Measurements from ENCODE around the gene ALDH7A1. TPM values are rescaled to one million over a fixed set of nuclear protein-coding genes. Genes with fewer than 3 reads are reported as not detected.

The ALDH7A1 gene
- total RNA-seq, 1 donor from 2014 or later = 90.6 TPM

DNA sequence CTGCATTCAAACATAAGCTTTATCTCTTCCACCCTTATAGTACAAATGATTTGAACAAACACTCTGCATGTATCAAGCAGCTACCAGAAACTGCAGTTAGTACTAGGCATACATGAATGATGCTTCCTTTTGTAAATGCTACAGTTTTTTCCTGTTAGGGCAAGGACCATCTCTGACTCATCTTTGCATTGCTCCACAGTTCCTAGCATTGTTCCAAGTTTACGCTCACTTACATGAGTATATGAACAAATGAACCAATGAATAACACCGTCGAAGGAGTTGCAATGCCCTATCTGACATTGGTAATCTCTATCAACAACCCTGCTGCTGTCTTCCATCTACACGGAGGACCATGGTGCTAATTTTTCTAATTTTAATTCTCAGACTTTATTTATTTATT is 2.1 kb upstream of the ALDH7A1 start:
- H3K9me3 ChIP-seq (ENCODE audit: insufficient read depth, low read depth, low read length) = no peaks in the 10 kb centered on the region
- H3K27me3 ChIP-seq (ENCODE audit: insufficient read depth, low read length) = no peaks in the 10 kb centered on the region
- H2AFZ ChIP-seq (ENCODE audit: low read depth, low read length) = no peak overlapping the region
- no peak overlapping the region for H3K27ac ChIP-seq (ENCODE audit: low read depth, low read length)
- no peak overlapping the region for H3K4me3 Mint-ChIP-seq (ENCODE audit: unreplicated experiment)
- H3K36me3 ChIP-seq (ENCODE audit: insufficient read depth, low read length) = peaks cover 5% of the 10 kb centered on the region
- no peaks in the 10 kb centered on the region for H3K9me3 Mint-ChIP-seq (ENCODE audit: unreplicated experiment)
- peak; percentile 79 for DNase-seq (ENCODE audit: low read depth)
- H3K27ac Mint-ChIP-seq (ENCODE audit: unreplicated experiment) = no peak overlapping the region
- peaks cover 1% of the 10 kb centered on the region for H4K20me1 ChIP-seq (ENCODE audit: insufficient read depth, low read length)
- no peak overlapping the region for H3K4me3 ChIP-seq (ENCODE audit: insufficient read depth, low read depth, low read length)
- H3K4me1 Mint-ChIP-seq (ENCODE audit: low read depth, unreplicated experiment) = peaks cover 17% of the 10 kb centered on the region
- peaks cover 16% of the 10 kb centered on the region for H3K4me1 ChIP-seq (ENCODE audit: insufficient read depth, low read length)
- TF ChIP-seq EZH2 (IDR thresholded peaks at IDR 0.05; ENCODE audit: insufficient read depth, low read length) = no peak
- TF ChIP-seq, protein P1, sequence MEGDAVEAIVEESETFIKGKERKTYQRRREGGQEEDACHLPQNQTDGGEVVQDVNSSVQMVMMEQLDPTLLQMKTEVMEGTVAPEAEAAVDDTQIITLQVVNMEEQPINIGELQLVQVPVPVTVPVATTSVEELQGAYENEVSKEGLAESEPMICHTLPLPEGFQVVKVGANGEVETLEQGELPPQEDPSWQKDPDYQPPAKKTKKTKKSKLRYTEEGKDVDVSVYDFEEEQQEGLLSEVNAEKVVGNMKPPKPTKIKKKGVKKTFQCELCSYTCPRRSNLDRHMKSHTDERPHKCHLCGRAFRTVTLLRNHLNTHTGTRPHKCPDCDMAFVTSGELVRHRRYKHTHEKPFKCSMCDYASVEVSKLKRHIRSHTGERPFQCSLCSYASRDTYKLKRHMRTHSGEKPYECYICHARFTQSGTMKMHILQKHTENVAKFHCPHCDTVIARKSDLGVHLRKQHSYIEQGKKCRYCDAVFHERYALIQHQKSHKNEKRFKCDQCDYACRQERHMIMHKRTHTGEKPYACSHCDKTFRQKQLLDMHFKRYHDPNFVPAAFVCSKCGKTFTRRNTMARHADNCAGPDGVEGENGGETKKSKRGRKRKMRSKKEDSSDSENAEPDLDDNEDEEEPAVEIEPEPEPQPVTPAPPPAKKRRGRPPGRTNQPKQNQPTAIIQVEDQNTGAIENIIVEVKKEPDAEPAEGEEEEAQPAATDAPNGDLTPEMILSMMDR (IDR thresholded peaks at IDR 0.05; ENCODE audit: insufficient read depth, low read depth, low read length) = no peak
- H3K36me3 Mint-ChIP-seq (ENCODE audit: low read depth, unreplicated experiment) = peaks cover 5% of the 10 kb centered on the region
- peaks cover 35% of the 10 kb centered on the region for H3K79me2 ChIP-seq (ENCODE audit: insufficient read depth, low read length)
- H3K27me3 Mint-ChIP-seq (ENCODE audit: low read depth, unreplicated experiment) = no peaks in the 10 kb centered on the region
- no peak for FAIRE-seq
- no peak overlapping the region for H3K4me2 ChIP-seq (ENCODE audit: low read length)
- no peak overlapping the region for H3K9ac ChIP-seq (ENCODE audit: low read length)

GRCh38 chr5:126595486-126596083 is 566 bp upstream of the ALDH7A1 start:
- Mint-ChIP-seq H3K27ac (ENCODE audit: unreplicated experiment) (peak overlapping the region; percentile 96), H3K4me3 (ENCODE audit: unreplicated experiment) (peak overlapping the region; percentile 83), H3K36me3 (ENCODE audit: low read depth, unreplicated experiment) (peaks cover 8% of the 10 kb centered on the region), H3K4me1 (ENCODE audit: low read depth, unreplicated experiment) (peaks cover 17% of the 10 kb centered on the region), H3K9me3 (ENCODE audit: unreplicated experiment) (no peaks in the 10 kb centered on the region), H3K27me3 (ENCODE audit: low read depth, unreplicated experiment) (no peaks in the 10 kb centered on the region)
- Histone ChIP-seq H3K9ac (ENCODE audit: low read length) (peak overlapping the region; percentile 80), H3K4me2 (ENCODE audit: low read length) (peak overlapping the region; percentile 90), H3K79me2 (ENCODE audit: insufficient read depth, low read length) (peaks cover 20% of the 10 kb centered on the region), H3K9me3 (ENCODE audit: insufficient read depth, low read depth, low read length) (no peaks in the 10 kb centered on the region), H3K36me3 (ENCODE audit: insufficient read depth, low read length) (peaks cover 6% of the 10 kb centered on the region), H3K27ac (ENCODE audit: low read depth, low read length) (peak overlapping the region; percentile 68), H3K27me3 (ENCODE audit: insufficient read depth, low read length) (no peaks in the 10 kb centered on the region), H4K20me1 (ENCODE audit: insufficient read depth, low read length) (no peaks in the 10 kb centered on the region), H3K4me1 (ENCODE audit: insufficient read depth, low read length) (peaks cover 15% of the 10 kb centered on the region), H3K4me3 (ENCODE audit: insufficient read depth, low read depth, low read length) (peak overlapping the region; percentile 74), H2AFZ (ENCODE audit: low read depth, low read length) (peak overlapping the region; percentile 87)
- DNase-seq (ENCODE audit: low read depth) (no peak), FAIRE-seq (no peak)
- no peak for TF ChIP-seq EZH2 (IDR thresholded peaks at IDR 0.05; ENCODE audit: insufficient read depth, low read length)
- TF ChIP-seq, protein P1 (IDR thresholded peaks at IDR 0.05; ENCODE audit: insufficient read depth, low read depth, low read length) = no peak

GRCh38 chr5:126591549-126591948 is 3.5 kb downstream of the ALDH7A1 start:
- Mint-ChIP-seq H3K36me3 (ENCODE audit: low read depth, unreplicated experiment) (peaks cover 15% of the 10 kb centered on the region), H3K27ac (ENCODE audit: unreplicated experiment) (no peak overlapping the region), H3K27me3 (ENCODE audit: low read depth, unreplicated experiment) (no peaks in the 10 kb centered on the region), H3K4me3 (ENCODE audit: unreplicated experiment) (no peak overlapping the region), H3K4me1 (ENCODE audit: low read depth, unreplicated experiment) (peaks cover 15% of the 10 kb centered on the region), H3K9me3 (ENCODE audit: unreplicated experiment) (no peaks in the 10 kb centered on the region)
- Histone ChIP-seq H4K20me1 (ENCODE audit: insufficient read depth, low read length) (no peaks in the 10 kb centered on the region), H3K9ac (ENCODE audit: low read length) (no peak overlapping the region), H2AFZ (ENCODE audit: low read depth, low read length) (no peak overlapping the region), H3K36me3 (ENCODE audit: insufficient read depth, low read length) (peaks cover 9% of the 10 kb centered on the region), H3K27ac (ENCODE audit: low read depth, low read length) (no peak overlapping the region), H3K4me2 (ENCODE audit: low read length) (no peak overlapping the region), H3K79me2 (ENCODE audit: insufficient read depth, low read length) (peaks cover 20% of the 10 kb centered on the region), H3K4me1 (ENCODE audit: insufficient read depth, low read length) (peaks cover 11% of the 10 kb centered on the region), H3K9me3 (ENCODE audit: insufficient read depth, low read depth, low read length) (no peaks in the 10 kb centered on the region), H3K27me3 (ENCODE audit: insufficient read depth, low read length) (no peaks in the 10 kb centered on the region), H3K4me3 (ENCODE audit: insufficient read depth, low read depth, low read length) (no peak overlapping the region)
- no peak for DNase-seq (ENCODE audit: low read depth)
- no peak for FAIRE-seq
- no peak for TF ChIP-seq EZH2 (IDR thresholded peaks at IDR 0.05; ENCODE audit: insufficient read depth, low read length)
- TF ChIP-seq, protein P1 (IDR thresholded peaks at IDR 0.05; ENCODE audit: insufficient read depth, low read depth, low read length) = no peak

Data from astrocyte (in vitro differentiated cells and primary cell).